H1 (cell line): Measurements from ENCODE around the gene PBXIP1. TPM values are rescaled to one million over a fixed set of nuclear protein-coding genes. Genes with fewer than 3 reads are reported as not detected.

Experiments
- ASH2L ChIP-seq: fragments of 200-600, 300-600 bp; sonication (generic); IDR thresholded peaks from one replicate; pipeline ENCODE4 v1.7.1; 2017; ENCODE audit warnings: low read length
- BRCA1 ChIP-seq: IDR thresholded peaks from 2 replicates; pipeline ENCODE4 v1.6.1; 2012; ENCODE audit warnings: low read depth, low read length, improper control_type of control experiment
- CBX5 ChIP-seq: fragments of 300-800, 300-1000 bp; sonication (generic); IDR thresholded peaks from 2 replicates; pipeline ENCODE4 v1.7.1; 2016; ENCODE audit warnings: antibody characterized with exemption, low read length, low read depth
- CBX8 ChIP-seq: fragments of 300-800, 300-1000 bp; sonication (generic); IDR thresholded peaks from 2 replicates; pipeline ENCODE4 v1.7.1; 2016; ENCODE audit warnings: low read depth, low read length, borderline replicate concordance
- CEBPB ChIP-seq: IDR thresholded peaks from 2 replicates; pipeline ENCODE4 v1.6.1; 2012; ENCODE audit warnings: low read depth, low read length
- CHD1 ChIP-seq: IDR thresholded peaks from 2 replicates; pipeline ENCODE4 v1.6.1; 2012; ENCODE audit warnings: low read depth, low read length, improper control_type of control experiment
- CHD2 ChIP-seq: IDR thresholded peaks from 2 replicates; pipeline ENCODE4 v1.6.1; 2012; ENCODE audit warnings: low read length, improper control_type of control experiment
- EP300 ChIP-seq, 2 experiments: IDR thresholded peaks; 1 replicate in 1 of 2; 2 replicates in 1 of 2; pipeline ENCODE4 v1.6.1; 2011 to 2012; ENCODE audit warnings: low read depth in 2 of 2, low read length in 2 of 2, mild to moderate bottlenecking in 2 of 2, borderline replicate concordance in 1 of 2, inconsistent platforms in 1 of 2, moderate library complexity in 1 of 2
- GABPA ChIP-seq: IDR thresholded peaks from 2 replicates; pipeline ENCODE4 v1.6.1; 2011; ENCODE audit warnings: mild to moderate bottlenecking, low read length, moderate library complexity, borderline replicate concordance; ENCODE audit not compliant: insufficient read depth
- HDAC2 ChIP-seq, 2 experiments: fragments of 300-600 bp in 1 of 2; sonication (generic) in 1 of 2; IDR thresholded peaks; 2 replicates each; pipeline ENCODE4 v1.6.1; 2011 to 2012; ENCODE audit warnings: low read depth in 2 of 2, low read length in 2 of 2, mild to moderate bottlenecking in 2 of 2, moderate library complexity in 2 of 2, borderline replicate concordance in 1 of 2, inconsistent platforms in 1 of 2
- KDM1A ChIP-seq: fragments of 200-600, 300-600 bp; sonication (generic); IDR thresholded peaks from 2 replicates; pipeline ENCODE4 v1.7.1; 2016; ENCODE audit warnings: mild to moderate bottlenecking, low read length, borderline replicate concordance
- NANOG ChIP-seq: IDR thresholded peaks from 2 replicates; pipeline ENCODE4 v1.6.1; 2011; ENCODE audit warnings: low read length, low read depth, mild to moderate bottlenecking, inconsistent platforms; ENCODE audit not compliant: insufficient read depth, poor library complexity, severe bottlenecking
- POLR2AphosphoS5 ChIP-seq: IDR thresholded peaks from 2 replicates; pipeline ENCODE4 v1.6.1; 2011; ENCODE audit warnings: low read depth, low read length
- RBBP5 ChIP-seq: IDR thresholded peaks from 2 replicates; pipeline ENCODE4 v1.7.1; 2012; ENCODE audit warnings: low read depth, mild to moderate bottlenecking, inconsistent platforms, low read length, moderate library complexity, borderline replicate concordance
- SAP30 ChIP-seq: fragments of 300-600 bp; sonication (generic); IDR thresholded peaks from 2 replicates; pipeline ENCODE4 v1.7.1; 2012; ENCODE audit warnings: low read length, moderate library complexity, mild to moderate bottlenecking, inconsistent platforms; ENCODE audit not compliant: insufficient read depth, insufficient replicate concordance
- SP1 ChIP-seq: IDR thresholded peaks from 2 replicates; pipeline ENCODE4 v1.6.1; 2011; ENCODE audit warnings: low read depth, low read length
- SRF ChIP-seq: IDR thresholded peaks from 2 replicates; pipeline ENCODE4 v1.6.1; 2011; ENCODE audit warnings: mild to moderate bottlenecking, low read depth, low read length, moderate library complexity
- TAF1 ChIP-seq: IDR thresholded peaks from 2 replicates; pipeline ENCODE4 v1.6.1; 2011; ENCODE audit warnings: mild to moderate bottlenecking, low read depth, low read length
- TAF7 ChIP-seq: optimal IDR thresholded peaks from 2 replicates; pipeline ENCODE3; 2011; ENCODE audit warnings: low read depth, mild to moderate bottlenecking, inconsistent platforms, low read length, moderate library complexity, borderline replicate concordance
- TBP ChIP-seq: IDR thresholded peaks from 2 replicates; pipeline ENCODE4 v1.6.1; 2011; ENCODE audit warnings: low read depth, low read length, improper control_type of control experiment
- TCF12 ChIP-seq: IDR thresholded peaks from 2 replicates; pipeline ENCODE4 v1.6.1; 2011; ENCODE audit warnings: low read depth, mild to moderate bottlenecking, low read length
- polyA plus RNA-seq, 7 experiments: library from polyadenylated mRNA; depleted of rRNA in 3 of 7; stranded (reverse) in 5 of 7; unstranded in 2 of 7; fragments of >200 nt in 5 of 7; fragments of 200-250 nt in 2 of 7; gene quantifications; 1 replicate in 5 of 7; 2 replicates in 1 of 7; 4 replicates in 1 of 7; pipeline versions ENCODE4 v1.2.1 to v1.2.3, GENCODE V29; 2011 to 2013; ENCODE audit warnings: missing spikeins in 2 of 7, mixed read lengths in 2 of 7
- total RNA-seq: library from RNA; stranded (reverse); fragmentation: NEBNext Ultra II Directional; extraction: Animal tissue kit (Norgen Biotek cat#: 25700); gene quantifications from 2 replicates; pipeline ENCODE4 v1.2.1, GENCODE V29; 2021
- TF ChIP-seq, protein P1 (sequence below): IDR thresholded peaks from 2 replicates; pipeline ENCODE4 v1.6.1; 2011; ENCODE audit warnings: low read length, improper control_type of control experiment

Gene PBXIP1
- total and polyA plus RNA-seq, 2 of the 8 experiments (the other 6 are each of a cell fraction or from before 2014, with no cell fraction given) = 12.0 to 19.8 TPM

DNA sequence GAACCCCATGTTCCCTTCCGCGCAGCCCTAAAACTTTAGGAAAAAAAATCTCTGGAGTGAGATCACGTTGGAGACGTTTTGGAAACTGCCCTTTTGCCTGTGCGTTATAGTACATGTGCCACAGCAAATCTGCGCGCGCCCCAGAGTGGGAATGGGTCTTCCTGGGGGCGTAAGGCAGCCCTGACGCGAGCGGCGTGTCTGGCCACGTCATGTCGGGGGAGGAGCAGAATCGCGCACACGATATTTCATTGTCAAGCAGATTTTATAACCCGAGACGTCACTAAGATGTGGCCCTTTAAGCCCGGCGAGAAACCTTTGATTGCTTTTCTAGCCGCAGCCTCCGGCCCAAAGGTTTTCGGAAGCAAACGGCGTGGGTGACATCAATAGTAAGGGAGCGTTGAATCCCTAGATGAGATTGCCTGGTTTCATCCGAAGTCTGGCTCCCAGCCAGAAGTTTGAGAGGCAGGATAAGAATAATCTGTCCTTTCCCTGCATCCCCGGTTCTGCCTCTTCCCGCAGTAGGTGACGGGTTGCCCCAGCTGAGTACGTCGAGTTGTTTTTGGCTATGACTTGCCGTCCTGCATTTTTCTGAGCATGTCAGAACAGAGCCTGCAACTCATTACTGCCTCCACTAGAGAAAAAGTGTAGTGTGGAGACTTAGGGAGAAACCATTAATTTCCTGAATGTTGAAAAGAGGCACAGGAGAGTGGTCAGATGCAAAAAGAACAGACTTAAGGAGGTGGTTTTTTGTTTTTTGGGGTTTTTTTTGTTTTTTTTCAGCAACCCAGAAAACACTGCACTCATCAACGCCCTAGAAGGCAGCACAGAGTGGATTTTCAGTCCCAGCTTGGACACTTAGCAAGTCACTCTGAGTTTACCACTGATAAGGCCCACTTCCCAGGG is 18.6 kb downstream of the PBXIP1 start (continued):
- TF ChIP-seq, protein P1, sequence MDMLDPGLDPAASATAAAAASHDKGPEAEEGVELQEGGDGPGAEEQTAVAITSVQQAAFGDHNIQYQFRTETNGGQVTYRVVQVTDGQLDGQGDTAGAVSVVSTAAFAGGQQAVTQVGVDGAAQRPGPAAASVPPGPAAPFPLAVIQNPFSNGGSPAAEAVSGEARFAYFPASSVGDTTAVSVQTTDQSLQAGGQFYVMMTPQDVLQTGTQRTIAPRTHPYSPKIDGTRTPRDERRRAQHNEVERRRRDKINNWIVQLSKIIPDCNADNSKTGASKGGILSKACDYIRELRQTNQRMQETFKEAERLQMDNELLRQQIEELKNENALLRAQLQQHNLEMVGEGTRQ = no peak
- TF ChIP-seq RBBP5 = no peak; the same call in 1 of the 2 replicates
- no peak for TF ChIP-seq ASH2L
- no peak for TF ChIP-seq GABPA
- peak; percentile 56 for TF ChIP-seq TAF7
- peak; percentile 62; the same call in 1 of the 2 replicates for TF ChIP-seq POLR2AphosphoS5
- TF ChIP-seq TCF12 = no peak
- TF ChIP-seq CHD2 = no peak; the same call in 1 of the 2 replicates
- TF ChIP-seq EP300 (IDR thresholded peaks at IDR 0.05; ENCODE audit: borderline replicate concordance in 1 of 2, low read depth in 2 of 2, low read length in 2 of 2) = peak in 1 of 2 experiments; percentile 98; a peak in 2 of 3 replicates
- no peak for TF ChIP-seq SRF
- TF ChIP-seq CEBPB = no peak
- TF ChIP-seq SAP30 = no peak
- peak; percentile 92; the same call in 1 of the 2 replicates for TF ChIP-seq CHD1
- TF ChIP-seq CBX8 = no peak
- TF ChIP-seq SP1 = no peak
- no peak for TF ChIP-seq CBX5
- no peak; the same call in 1 of the 2 replicates for TF ChIP-seq BRCA1
- TF ChIP-seq NANOG = no peak
- no peak for TF ChIP-seq HDAC2 (IDR thresholded peaks at IDR 0.05; ENCODE audit: borderline replicate concordance in 1 of 2, low read depth in 2 of 2, low read length in 2 of 2)
- peak; percentile 69; the same call in 1 of the 2 replicates for TF ChIP-seq TAF1
- no peak for TF ChIP-seq KDM1A
- peak; percentile 83 for TF ChIP-seq TBP
